HepG2 (cell line): ENCODE data around the gene INHA. TPM values are rescaled to one million over a fixed set of nuclear protein-coding genes. Genes with fewer than 3 reads are reported as not detected.

Experiments
- ATAC-seq: fragments of 200-7000 bp; cut with Tn5 transposase; 3 replicates; pipeline ENCODE4 v1.9.1; 2020; ENCODE audit warnings: mild to moderate bottlenecking, moderate library complexity
- BruUV-seq: library from RNA; stranded (reverse); fragments of 400-500 nt; replicated peaks from 2 replicates; lab custom pipeline; 2021; lab: Mats Ljungman, UMichigan
- CTCF ChIA-PET: fragments of 300-600 bp; formaldehyde crosslinking; extraction: SDS; loops from one replicate; lab custom pipeline; 2021; ENCODE audit warnings: low total read pairs, inconsistent platforms, low intra/inter-chr PET ratio; lab: Yijun Ruan, JAX
- POLR2A ChIA-PET: fragments of 350-600 bp; sonication (Branson Sonifier 250); formaldehyde crosslinking; loops from one replicate; lab custom pipeline; 2020; ENCODE audit warnings: antibody characterized with exemption, inconsistent platforms; lab: Yijun Ruan, JAX
- DNase-seq: peaks from one replicate; pipeline ENCODE4 v3.0.0-alpha.2; 2015; ENCODE audit warnings: low spot score
- FAIRE-seq: peaks from 3 replicates; lab custom pipeline; 2011; peaks lifted over from hg19 to GRCh38; lab: Jason Lieb, UNC
- H2AFZ ChIP-seq: one replicate; pipeline ENCODE4 v1.6.1; 2011; ENCODE audit warnings: low read length, inconsistent platforms
- H3K27ac ChIP-seq: fragments of 300-600 bp; 3 replicates; pipeline ENCODE4 v1.8.0; 2011; ENCODE audit warnings: mixed run types, mild to moderate bottlenecking, mixed read lengths, low read length, inconsistent platforms; ENCODE audit not compliant: insufficient read depth; ENCODE audit errors: extremely low read length
- H3K27me3 ChIP-seq, 2 experiments: fragments of 200-600 bp in 1 of 2; 2 replicates in 1 of 2; 3 replicates in 1 of 2; pipeline versions ENCODE4 v1.6.0 to v1.8.0; 2011; ENCODE audit warnings: low read length in 2 of 2, mild to moderate bottlenecking in 2 of 2, moderate library complexity in 2 of 2, inconsistent platforms in 1 of 2; ENCODE audit not compliant: insufficient read depth in 2 of 2, control insufficient read depth in 1 of 2
- H3K36me3 ChIP-seq, 2 experiments: fragments of 200-600 bp in 1 of 2; replicated peaks in 1 of 2; 2 replicates in 1 of 2; 3 replicates in 1 of 2; pipeline versions ENCODE4 v1.5.1 to v1.8.0; 2011; ENCODE audit warnings: low read length in 2 of 2, inconsistent platforms in 1 of 2; ENCODE audit not compliant: insufficient read depth in 2 of 2, control insufficient read depth in 1 of 2
- H3K4me1 ChIP-seq: 2 replicates; pipeline ENCODE4 v1.5.1; 2012; ENCODE audit warnings: low read length, inconsistent platforms; ENCODE audit not compliant: insufficient read depth
- H3K4me2 ChIP-seq: 2 replicates; pipeline ENCODE4 v1.6.0; 2011; ENCODE audit warnings: low read depth, low read length, inconsistent platforms
- H3K4me3 ChIP-seq, 3 experiments: fragments of 200-600 bp in 1 of 3; sonication (generic), shearing (Covaris generic) in 1 of 3; replicated peaks in 1 of 3; 2 replicates each; pipeline ENCODE4 v1.5.1; 2011 to 2016; ENCODE audit warnings: low read length in 3 of 3, inconsistent platforms in 2 of 3, low read depth in 2 of 3, mild to moderate bottlenecking in 2 of 3, control low read depth in 1 of 3, mixed read lengths in 1 of 3; ENCODE audit not compliant: insufficient read depth in 1 of 3
- H3K79me2 ChIP-seq: one replicate; pipeline ENCODE4 v1.6.1; 2011; ENCODE audit warnings: low read length, inconsistent platforms; ENCODE audit not compliant: insufficient read depth
- H3K9ac ChIP-seq: 2 replicates; pipeline ENCODE4 v1.6.0; 2011; ENCODE audit warnings: mild to moderate bottlenecking, low read depth, low read length, inconsistent platforms; ENCODE audit not compliant: insufficient read depth
- H3K9me3 ChIP-seq: 2 replicates; pipeline ENCODE4 v1.5.1; 2012; ENCODE audit warnings: mild to moderate bottlenecking, low read length
- H4K20me1 ChIP-seq: 2 replicates; pipeline ENCODE4 v1.6.0; 2011; ENCODE audit warnings: inconsistent platforms, mild to moderate bottlenecking, low read length, moderate library complexity; ENCODE audit not compliant: insufficient read depth
- AKAP8 ChIP-seq: sonication (generic); formaldehyde crosslinking; IDR thresholded peaks from 2 replicates; pipeline ENCODE4 v1.5.1; 2020; ENCODE audit warnings: mild to moderate bottlenecking, missing genetic modification reagents
- EED ChIP-seq: sonication (generic); formaldehyde crosslinking; IDR thresholded peaks from 2 replicates; pipeline ENCODE4 v1.5.0; 2020; ENCODE audit warnings: mild to moderate bottlenecking, missing genetic modification reagents
- GATAD1 ChIP-seq: IDR thresholded peaks from 2 replicates; pipeline ENCODE4 v1.6.1; 2016; ENCODE audit warnings: missing genetic modification reagents, missing compliant biosample characterization
- MAFF ChIP-seq: IDR thresholded peaks from 2 replicates; pipeline ENCODE4 v1.6.1; 2011; ENCODE audit warnings: low read depth, low read length, improper control_type of control experiment
- XBP1 ChIP-seq: sonication (generic); formaldehyde crosslinking; IDR thresholded peaks from 2 replicates; pipeline ENCODE4 v1.5.0; 2020; ENCODE audit warnings: missing genetic modification reagents
- ZNF44 ChIP-seq: sonication (generic); formaldehyde crosslinking; IDR thresholded peaks from 2 replicates; pipeline ENCODE4 v1.5.1; 2020; ENCODE audit warnings: mild to moderate bottlenecking, missing genetic modification reagents
- ZNF792 ChIP-seq: IDR thresholded peaks from 2 replicates; pipeline ENCODE4 v1.6.1; 2016
- WGBS: methylation state at CpG from one replicate; pipeline ENCODE4 v1.1.6; 2017; ENCODE audit warnings: low lambda C conversion rate; 5-methylcytosine and 5-hydroxymethylcytosine counted together
- in situ Hi-C: cut with HindIII; loops from 2 replicates; pipeline ENCODE4 v1.10.0; 2017; ENCODE audit warnings: low pct_unique_long_range_greater_than_20kb; ENCODE audit not compliant: extremely low pct_ligation_motif_present
- intact Hi-C: fragments of 100-400 bp; cut with micrococcal nuclease; formaldehyde crosslinking; loops from one replicate; pipeline ENCODE4 v1.10.0; 2022; ENCODE audit not compliant: unreplicated experiment
- polyA plus RNA-seq, 8 experiments: library from polyadenylated mRNA; depleted of rRNA in 3 of 8; stranded (reverse) in 7 of 8; unstranded in 1 of 8; fragments of >200 nt; fragmentation: Illumina TruSeq in 4 of 8; extraction: Trizol in 4 of 8; gene quantifications; 2 replicates each; pipeline versions ENCODE4 v1.2.1 to v1.2.3, GENCODE V29; 2011 to 2016; ENCODE audit warnings: low read depth in 4 of 8, missing spikeins in 1 of 8, mixed read lengths in 1 of 8; ENCODE audit not compliant: insufficient read depth in 1 of 8
- total RNA-seq, 5 experiments: library from RNA; depleted of rRNA; stranded (reverse); fragments of >200 nt; fragmentation: Illumina TruSeq; extraction: Trizol; gene quantifications; 2 replicates each; pipeline ENCODE4 v1.2.3, GENCODE V29; 2016; ENCODE audit warnings: low read depth in 1 of 5
- TF ChIP-seq, protein P1 (sequence below), 2 experiments: fragments of 450-650 bp in 1 of 2; sonication (generic) in 1 of 2; formaldehyde crosslinking in 1 of 2; IDR thresholded peaks; 2 replicates each; pipeline versions ENCODE4 v1.6.1 to v1.8.0; 2016 to 2022; ENCODE audit warnings: antibody characterized with exemption in 1 of 2, mild to moderate bottlenecking in 1 of 2, missing genetic modification reagents in 1 of 2

INHA gene
- total and polyA plus RNA-seq, 2 of the 13 experiments (the other 11 are each of a cell fraction or from before 2014, with no cell fraction given): 4.1 to 15.2 TPM

GRCh38 chr2:219592736-219593135, 20.6 kb downstream of the INHA start:
- intact Hi-C loops: no loop called here
- TF ChIP-seq GATAD1 (CRISPR knock-in tag): no peak
- no peak for TF ChIP-seq ZNF792 (CRISPR knock-in tag)
- TF ChIP-seq, protein P1, sequence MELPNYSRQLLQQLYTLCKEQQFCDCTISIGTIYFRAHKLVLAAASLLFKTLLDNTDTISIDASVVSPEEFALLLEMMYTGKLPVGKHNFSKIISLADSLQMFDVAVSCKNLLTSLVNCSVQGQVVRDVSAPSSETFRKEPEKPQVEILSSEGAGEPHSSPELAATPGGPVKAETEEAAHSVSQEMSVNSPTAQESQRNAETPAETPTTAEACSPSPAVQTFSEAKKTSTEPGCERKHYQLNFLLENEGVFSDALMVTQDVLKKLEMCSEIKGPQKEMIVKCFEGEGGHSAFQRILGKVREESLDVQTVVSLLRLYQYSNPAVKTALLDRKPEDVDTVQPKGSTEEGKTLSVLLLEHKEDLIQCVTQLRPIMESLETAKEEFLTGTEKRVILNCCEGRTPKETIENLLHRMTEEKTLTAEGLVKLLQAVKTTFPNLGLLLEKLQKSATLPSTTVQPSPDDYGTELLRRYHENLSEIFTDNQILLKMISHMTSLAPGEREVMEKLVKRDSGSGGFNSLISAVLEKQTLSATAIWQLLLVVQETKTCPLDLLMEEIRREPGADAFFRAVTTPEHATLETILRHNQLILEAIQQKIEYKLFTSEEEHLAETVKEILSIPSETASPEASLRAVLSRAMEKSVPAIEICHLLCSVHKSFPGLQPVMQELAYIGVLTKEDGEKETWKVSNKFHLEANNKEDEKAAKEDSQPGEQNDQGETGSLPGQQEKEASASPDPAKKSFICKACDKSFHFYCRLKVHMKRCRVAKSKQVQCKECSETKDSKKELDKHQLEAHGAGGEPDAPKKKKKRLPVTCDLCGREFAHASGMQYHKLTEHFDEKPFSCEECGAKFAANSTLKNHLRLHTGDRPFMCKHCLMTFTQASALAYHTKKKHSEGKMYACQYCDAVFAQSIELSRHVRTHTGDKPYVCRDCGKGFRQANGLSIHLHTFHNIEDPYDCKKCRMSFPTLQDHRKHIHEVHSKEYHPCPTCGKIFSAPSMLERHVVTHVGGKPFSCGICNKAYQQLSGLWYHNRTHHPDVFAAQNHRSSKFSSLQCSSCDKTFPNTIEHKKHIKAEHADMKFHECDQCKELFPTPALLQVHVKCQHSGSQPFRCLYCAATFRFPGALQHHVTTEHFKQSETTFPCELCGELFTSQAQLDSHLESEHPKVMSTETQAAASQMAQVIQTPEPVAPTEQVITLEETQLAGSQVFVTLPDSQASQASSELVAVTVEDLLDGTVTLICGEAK (IDR thresholded peaks at IDR 0.05): no peak
- TF ChIP-seq, protein P1 (CRISPR knock-in tag; IDR thresholded peaks at IDR 0.05): no peak
- TF ChIP-seq MAFF: no peak
- TF ChIP-seq ZNF44 (CRISPR knock-in tag): no peak
- no peak for TF ChIP-seq EED (CRISPR knock-in tag)
- TF ChIP-seq XBP1 (CRISPR knock-in tag): no peak
- no peak for TF ChIP-seq AKAP8
- POLR2A ChIA-PET: interaction anchor here (1.2 kb wide), 1 partner anchor 21 kb away, joined by 3 read pairs; the partner anchor contains the start of gene OBSL1

More at GRCh38 chr2:219592736-219593135, 20.6 kb downstream of the INHA start:
- no TSS peak for BruUV-seq
- Histone ChIP-seq H4K20me1 (no peaks in the 10 kb centered on the region), H3K4me2 (no peak overlapping the region; the same call in 1 of the 2 replicates), H3K4me1 (peaks cover 60% of the 10 kb centered on the region), H2AFZ (peak overlapping the region; percentile 31), H3K27me3 (no peaks in the 10 kb centered on the region; a peak in 1 of 5 replicates), H3K4me3 (no peak overlapping the region), H3K27ac (no peak overlapping the region), H3K79me2 (no peaks in the 10 kb centered on the region), H3K9me3 (no peaks in the 10 kb centered on the region), H3K9ac (no peak overlapping the region), H3K36me3 (no peaks in the 10 kb centered on the region)
- FAIRE-seq (no peak), ATAC-seq (no peak), DNase-seq (no peak)
- CTCF ChIA-PET: no interaction called here
- 75% methylated on average over 6 of the region's 6 CpGs for WGBS
- in situ Hi-C loops: no loop called here
